Activated effector memory CD4-positive, alpha-beta T cell treated with Interleukin-2 at 50 U/mL for 16 hours (primary cell): ENCODE data around the gene CSF2RB.

Source experiments
- DNase-seq: peaks from one replicate; pipeline ENCODE4 v3.0.0-alpha.2; 2020

CSF2RB gene

GRCh38 chr22:36892292-36892691 lies 21.1 kb upstream of the CSF2RB start:
- no peak for DNase-seq

DNA sequence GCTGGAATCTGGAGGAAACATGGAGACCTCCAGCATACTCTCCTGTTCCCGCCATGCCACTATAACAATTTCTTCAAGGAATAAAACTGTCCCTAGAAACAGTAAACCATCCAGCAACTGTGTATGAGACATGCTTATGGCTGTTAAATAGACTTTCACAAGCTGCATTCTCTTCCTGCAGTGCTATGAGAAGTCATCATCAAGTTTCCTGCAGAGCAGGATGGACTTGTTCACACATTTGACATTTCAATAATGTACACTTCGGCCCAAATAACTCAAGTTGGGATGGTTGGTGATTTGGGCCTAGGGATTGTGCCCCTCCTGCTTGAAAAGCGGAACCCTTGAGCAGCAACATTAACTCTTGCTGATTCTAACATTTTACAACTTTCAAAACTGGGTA lies 20.2 kb upstream of the CSF2RB start:
- DNase-seq, result no peak

- no peak for DNase-seq
These were observed 19.2 kb upstream of the CSF2RB start for GRCh38 chr22:36894266-36894665.

DNA sequence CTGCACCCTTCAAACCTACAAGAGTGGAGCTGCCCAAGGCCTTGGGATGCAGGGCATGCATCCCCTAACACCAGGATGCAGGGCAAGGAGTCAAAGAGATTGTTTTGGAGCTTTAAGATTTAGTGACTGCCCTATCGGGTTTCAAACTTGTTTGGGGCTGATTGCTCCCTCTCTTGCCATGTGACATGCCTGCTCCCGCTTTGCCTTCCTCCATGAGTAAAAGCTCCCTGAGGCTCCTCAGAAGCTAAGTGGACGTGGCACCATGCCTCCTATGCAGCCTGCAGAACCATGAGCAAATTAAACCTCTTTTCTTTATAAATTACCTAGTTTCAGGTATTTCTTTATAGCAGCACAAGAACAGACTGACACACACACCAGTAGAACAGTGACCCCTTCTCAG lies 15.8 kb upstream of the CSF2RB start:
- no peak for DNase-seq

- DNase-seq, result no peak
These were observed 14.7 kb upstream of the CSF2RB start for GRCh38 chr22:36898690-36899089.

GRCh38 chr22:36899498-36899897 lies 13.9 kb upstream of the CSF2RB start:
- no peak for DNase-seq

DNA sequence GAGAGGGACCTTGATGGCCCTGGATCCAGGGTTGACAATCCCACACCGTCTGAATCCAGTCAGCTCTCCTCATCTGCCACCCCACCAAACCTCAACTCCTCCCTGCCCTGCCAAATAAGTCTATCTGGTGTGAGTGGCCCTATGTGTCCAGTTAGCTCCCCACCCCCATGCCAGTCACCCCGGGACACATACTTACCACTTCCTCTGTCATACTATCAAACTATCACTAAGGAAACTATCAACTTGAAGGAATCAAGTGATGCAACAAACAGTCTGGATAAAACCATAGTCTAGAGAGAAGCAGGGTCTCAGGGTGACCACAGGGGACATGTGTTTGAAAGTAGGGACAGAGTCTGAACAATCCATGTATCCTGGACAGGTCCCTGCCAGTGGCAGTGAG lies 13.2 kb upstream of the CSF2RB start:
- no peak for DNase-seq

GRCh38 chr22:36900880-36901279 lies 12.5 kb upstream of the CSF2RB start:
- no peak for DNase-seq

- DNase-seq, result no peak
These were observed 11.9 kb upstream of the CSF2RB start for GRCh38 chr22:36901411-36902142.

- no peak for DNase-seq
These were observed 11.1 kb upstream of the CSF2RB start for GRCh38 chr22:36902143-36902926.

GRCh38 chr22:36904260-36904880 lies 9.1 kb upstream of the CSF2RB start:
- DNase-seq, result no peak

DNA sequence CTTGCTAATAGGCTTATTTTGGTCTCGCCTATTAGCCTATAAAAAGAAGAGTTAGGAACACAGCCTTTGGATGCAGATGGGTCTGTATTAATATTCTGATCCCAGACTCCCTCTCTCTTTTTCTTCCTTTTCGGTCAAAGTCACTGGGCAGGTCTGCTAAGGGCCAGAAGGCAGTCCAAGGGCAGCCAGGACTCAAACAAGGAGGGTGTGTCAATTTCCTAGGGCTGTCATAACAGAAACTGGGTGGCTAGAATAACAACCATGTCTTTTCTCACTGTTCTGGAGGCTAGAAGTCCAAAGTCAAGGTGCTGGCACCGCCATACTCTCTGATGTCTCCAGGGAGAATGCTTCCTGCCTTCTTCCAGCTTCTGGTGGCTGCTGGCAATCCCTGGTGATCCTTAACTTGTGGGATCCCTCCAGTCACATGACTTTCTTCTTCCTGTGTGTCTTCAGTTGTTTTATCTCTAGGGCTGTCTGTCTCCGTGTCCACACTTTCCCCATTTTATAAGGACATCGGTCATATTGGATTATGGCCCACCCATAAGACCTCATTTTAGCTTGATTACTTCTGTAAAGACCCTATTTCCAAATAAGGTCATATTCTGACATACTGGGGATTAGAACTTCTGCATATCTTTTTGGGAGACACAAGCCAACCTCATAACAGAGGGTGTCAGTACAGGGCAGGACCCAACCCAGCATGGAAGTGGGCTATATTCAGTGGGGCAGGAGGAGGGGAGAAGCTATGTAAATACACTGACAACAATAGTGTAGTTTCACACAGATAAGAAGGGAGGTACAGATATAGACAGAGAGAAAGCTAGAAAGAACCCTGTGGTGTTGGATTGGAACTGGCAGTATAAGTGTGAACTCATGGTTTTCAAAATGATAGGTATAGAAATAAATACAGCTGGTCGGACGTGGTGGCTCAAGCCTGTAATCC lies 5.9 kb upstream of the CSF2RB start:
- DNase-seq, result no peak

DNA sequence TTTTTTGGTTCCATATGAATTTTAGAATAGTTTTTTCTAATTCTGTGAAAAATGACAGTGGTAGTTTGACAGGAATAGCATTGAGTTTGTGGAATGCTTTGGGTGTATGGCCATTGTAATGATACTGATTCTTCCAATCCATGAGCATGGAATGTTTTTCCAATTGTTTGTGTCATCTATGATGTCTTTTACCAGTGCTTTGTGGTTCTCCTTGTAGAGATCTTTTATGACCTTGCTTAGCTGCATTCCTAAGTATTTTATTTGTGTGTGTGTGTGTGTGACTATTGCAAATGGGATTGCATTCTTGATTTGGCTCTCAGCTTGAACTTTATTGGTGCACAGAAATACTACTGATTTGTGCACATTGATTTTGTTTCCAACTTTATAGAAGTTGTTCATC lies 3.0 kb upstream of the CSF2RB start:
- DNase-seq, result no peak

DNA sequence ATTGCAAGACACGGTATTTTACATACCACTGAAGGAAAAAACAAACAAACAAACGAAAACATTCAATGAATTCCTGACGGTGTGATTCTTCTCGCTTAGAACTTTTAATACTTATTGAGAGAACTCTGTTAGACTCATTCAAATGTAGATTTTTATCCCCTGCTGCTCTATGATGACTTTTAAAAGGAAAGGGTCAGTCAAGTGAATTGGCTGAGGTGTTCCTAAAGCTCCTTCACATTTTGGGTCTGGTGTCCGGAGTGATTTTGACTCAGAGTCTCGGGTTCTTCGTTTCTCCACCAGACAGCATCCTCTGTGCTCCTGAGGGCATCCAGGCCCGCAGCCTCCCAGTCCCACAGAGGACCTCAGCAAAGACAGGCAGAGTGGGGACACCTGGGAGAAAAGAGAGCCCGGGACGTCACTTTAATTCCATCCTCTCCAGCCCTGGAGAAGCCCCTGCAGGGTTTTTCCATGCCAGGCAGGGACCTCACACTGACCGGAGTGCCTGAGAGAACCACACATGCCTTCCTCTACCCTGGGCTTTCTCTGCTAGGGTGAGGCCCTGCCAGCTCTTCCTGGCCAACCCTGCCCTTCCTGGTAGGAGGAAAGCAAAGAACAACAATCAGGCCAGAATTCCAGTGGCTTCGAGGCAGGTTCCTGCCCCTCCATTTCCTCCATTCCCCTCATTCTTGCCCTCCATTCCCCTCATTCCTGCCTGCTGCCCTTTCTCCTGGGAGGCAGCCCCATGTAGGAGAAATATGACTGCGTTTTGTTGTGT lies 1.4 kb upstream of the CSF2RB start:
- no peak for DNase-seq

DNA sequence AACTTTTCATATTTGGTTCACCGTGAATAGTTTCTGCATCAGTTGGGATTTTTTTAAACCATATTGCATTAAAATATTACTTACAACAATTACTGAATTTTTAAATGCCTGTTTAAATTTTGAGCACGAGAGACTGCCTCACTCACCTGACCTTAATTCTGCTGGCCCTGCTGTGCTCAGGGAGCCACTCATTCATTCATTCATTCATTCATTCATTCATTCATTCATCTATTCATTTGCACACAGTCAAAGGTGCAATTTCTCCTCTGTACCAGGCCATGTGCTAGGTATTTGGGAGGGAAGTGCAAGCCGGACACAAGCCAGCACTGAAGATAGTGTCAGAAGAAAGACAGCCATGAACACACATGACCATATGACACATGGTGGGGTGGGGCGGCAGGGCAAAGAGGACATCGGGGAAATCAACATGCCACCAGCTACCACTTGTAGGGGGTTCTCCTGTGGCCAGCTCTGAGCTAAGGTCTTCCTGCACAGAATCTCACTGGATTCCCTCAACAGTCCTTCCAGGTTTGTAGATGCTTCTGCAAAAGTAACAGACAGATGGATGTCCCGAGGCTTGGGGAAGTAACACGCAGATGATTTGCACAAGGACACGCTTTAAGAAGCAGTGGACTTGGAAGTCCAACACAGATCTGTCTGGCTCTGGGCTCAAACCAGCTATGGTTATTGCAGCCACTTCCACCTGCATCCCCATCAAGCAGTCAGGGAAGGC lies 568 bp upstream of the CSF2RB start:
- no peak for DNase-seq

DNA sequence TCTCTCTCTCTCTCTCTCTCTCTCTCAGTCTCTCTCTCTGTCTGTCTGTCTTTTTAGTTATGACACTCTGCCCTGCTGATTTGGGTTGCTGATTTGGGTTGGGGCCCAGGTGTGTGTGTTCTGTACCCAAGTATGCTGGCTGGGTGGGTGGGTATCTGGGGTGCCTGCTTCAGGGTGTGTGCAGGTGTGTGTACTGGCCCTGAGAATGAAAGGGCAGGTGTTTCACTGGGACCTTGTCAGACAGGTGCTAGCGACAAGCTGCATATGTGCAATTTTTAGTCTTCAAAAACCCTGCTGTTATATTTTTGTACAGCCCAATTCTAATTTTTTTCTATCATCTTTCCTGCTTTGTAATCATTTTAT lies 943 bp downstream of the CSF2RB start:
- no peak for DNase-seq

DNA sequence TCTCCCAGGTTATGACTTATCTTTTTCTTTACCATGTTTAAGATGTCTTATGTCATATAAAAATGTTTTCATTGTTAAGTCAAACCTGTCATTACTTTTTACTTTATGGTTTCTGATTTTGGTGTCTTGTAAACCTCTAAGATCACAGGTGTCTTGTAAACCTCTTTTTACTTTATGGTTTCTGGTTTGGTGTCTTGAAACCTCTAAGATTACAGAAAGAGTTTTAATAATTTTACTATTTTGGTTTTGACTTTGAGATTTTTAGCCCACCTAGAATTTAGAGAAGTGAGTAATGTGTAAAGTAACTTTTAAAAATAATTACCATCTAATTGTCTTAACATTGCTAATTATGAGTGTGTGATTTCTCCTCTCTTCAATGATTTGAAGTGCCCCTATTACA lies 2.6 kb downstream of the CSF2RB start:
- DNase-seq, result no peak

GRCh38 chr22:36918586-36919284 lies 5.3 kb downstream of the CSF2RB start:
- DNase-seq, result no peak

DNA sequence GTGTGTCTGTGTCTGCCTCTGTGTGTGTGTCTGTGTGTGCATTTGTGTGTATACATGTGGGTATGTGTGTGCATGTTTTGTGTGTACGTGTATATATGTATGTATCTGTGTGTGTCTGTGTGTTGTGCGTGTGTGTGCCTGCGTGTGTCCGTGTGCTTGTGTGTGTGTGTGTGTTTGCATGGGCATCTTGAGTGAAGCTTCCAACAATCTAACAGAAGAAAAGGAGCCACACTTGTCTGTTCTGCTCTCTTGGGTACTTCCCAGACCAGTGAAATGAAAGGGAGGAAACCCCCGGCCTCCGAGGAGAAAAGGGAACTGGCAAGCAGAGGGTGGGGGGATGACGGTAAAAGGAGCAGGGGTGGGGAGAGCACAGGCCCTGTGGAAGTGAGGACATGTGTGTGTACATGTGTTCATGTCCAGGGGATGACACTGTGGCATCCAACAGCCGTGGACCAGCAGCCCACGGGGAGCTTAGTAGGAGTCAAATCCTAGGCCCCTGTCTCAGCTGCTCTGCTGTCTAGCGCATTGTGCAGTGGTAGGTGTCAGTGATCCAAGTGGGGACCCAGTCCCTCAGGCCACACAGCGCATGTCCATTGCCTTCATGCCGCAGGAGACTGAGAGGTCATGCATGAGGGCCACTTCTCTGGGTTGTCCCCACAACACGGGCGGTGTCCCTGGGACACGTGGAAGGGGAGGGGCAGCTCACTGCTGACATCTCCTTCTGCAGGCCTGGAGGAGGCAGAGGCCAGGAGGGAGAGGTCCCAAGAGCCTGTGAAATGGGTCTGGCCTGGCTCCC lies 8.1 kb downstream of the CSF2RB start:
- no peak for DNase-seq

DNA sequence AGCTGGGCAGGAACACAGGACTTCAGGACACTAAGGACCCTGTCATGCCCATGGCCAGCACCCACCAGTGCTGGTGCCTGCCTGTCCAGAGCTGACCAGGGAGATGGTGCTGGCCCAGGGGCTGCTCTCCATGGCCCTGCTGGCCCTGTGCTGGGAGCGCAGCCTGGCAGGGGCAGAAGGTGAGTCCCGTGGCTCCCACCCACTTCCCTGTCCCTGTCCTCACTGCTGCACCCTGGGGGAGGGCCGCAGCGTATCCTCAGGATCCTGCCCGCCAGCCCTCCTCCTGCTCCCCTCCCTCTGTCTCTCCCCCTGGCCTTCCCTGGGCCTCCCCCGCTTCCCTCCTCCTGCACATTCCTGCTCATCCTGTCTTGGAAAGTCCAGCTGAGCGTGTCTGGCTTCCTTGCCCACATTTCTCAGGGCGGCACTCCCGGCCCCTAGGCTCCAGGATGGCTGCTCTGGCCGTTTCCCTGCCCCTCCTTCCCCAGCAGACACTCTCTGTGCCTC lies 8.7 kb downstream of the CSF2RB start:
- DNase-seq, result no peak
